ENCODE results near the gene RGMA. TPM values are rescaled to one million over a fixed set of nuclear protein-coding genes. Genes with fewer than 3 reads are reported as not detected.

RGMA gene
- polyA plus RNA-seq, 4 donors, result 1.1 to 15.2 (median 2.1) TPM; not detected in 1

DNA sequence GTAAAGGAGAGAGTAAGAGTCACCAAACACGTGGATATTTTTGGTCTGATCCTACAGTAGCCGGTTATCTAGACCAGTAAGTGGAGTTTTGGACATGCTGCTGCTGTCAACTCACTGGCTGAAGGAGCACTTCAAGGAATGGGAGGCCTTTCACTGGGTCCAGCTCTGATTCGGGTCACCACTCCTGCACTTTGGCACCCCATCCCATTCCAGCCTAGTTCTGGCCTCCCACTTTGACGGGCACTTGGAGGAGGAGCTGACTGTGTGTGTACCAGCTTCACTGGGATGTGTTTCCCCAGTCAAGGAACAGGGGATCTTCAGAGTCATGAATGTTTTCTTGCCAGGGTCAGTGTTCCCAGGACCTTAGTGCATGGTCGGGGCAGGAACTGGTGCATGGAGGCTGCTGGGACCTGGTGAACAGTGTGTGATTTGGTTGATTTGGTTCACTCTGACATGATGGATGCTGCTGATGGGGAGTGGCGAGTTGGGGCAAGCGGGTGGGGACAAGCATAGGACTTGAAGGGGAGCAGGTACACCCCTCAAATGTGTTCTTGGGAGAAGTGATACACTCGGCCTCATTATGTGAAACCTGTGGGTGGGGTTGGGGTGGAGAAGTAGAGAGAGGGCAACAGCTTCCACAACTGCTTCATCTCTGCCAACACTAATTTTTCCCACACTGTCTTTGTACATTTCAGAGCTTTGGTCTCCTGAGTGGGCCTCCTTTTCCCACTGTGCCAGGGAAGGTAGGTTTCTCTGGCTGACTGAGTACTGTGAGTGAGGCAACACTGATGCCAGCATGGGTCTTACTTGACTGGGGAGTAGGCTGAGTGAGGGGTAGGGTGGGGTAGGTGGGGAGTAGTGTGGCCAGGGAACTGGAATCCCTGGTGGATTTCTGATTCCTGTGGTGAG, 64.0 kb downstream of the RGMA start:
- Histone ChIP-seq H3K36me3 (ENCODE audit: control insufficient read depth in 3 of 3, insufficient read depth in 2 of 3, low read depth in 1 of 3, low read length in 3 of 3) (peaks cover 37 to 58% (median 37%) of the 10 kb centered on the region in 3 donors), H3K27ac (ENCODE audit: low read depth in 1 of 3, low read length in 2 of 3) (peak overlapping the region in 1 of 3 donors; percentile 27), H3K9me3 (ENCODE audit: control insufficient read depth in 2 of 2, insufficient read depth in 1 of 2, low read depth in 1 of 2, low read length in 1 of 2) (no peaks in the 10 kb centered on the region), H3K4me3 (ENCODE audit: low read depth in 1 of 3, low read length in 3 of 3) (no peak overlapping the region), H3K4me1 (ENCODE audit: control insufficient read depth in 3 of 3, insufficient read depth in 2 of 3, low read depth in 1 of 3, low read length in 2 of 3) (peaks cover 0 to 2% (median 0%) of the 10 kb centered on the region in 3 donors), H3K27me3 (ENCODE audit: control insufficient read depth in 3 of 3, insufficient read depth in 3 of 3, low read length in 3 of 3) (no peaks in the 10 kb centered on the region)
- FAIRE-seq (no peak), DNase-seq (no peak)
- 85 to 88% (median 88%) methylated on average over 8 of the region's 8 CpGs for WGBS, 3 donors

DNA sequence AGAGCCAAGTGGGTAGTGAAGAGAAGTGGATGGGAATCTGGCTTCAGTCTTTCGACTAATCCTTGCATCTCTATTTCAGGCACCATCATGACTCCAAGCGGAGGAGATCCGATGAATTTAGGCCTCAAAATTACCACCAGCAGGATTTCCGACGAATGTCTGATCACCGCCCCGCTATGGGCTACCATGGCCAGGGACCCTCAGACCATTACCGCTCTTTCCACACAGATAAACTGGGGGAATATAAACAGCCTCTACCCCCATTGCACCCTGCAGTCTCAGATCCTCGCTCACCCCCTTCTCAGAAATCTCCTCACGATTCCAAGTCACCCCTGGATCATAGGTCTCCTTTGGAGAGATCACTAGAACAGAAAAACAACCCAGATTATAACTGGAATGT, 64.7 kb downstream of the RGMA start:
- Histone ChIP-seq H3K27me3 (ENCODE audit: control insufficient read depth in 3 of 3, insufficient read depth in 3 of 3, low read length in 3 of 3) (no peaks in the 10 kb centered on the region), H3K4me3 (ENCODE audit: low read depth in 1 of 3, low read length in 3 of 3) (no peak overlapping the region), H3K36me3 (ENCODE audit: control insufficient read depth in 3 of 3, insufficient read depth in 2 of 3, low read depth in 1 of 3, low read length in 3 of 3) (peaks cover 39 to 64% (median 41%) of the 10 kb centered on the region in 3 donors), H3K4me1 (ENCODE audit: control insufficient read depth in 3 of 3, insufficient read depth in 2 of 3, low read depth in 1 of 3, low read length in 2 of 3) (no peaks in the 10 kb centered on the region), H3K9me3 (ENCODE audit: control insufficient read depth in 2 of 2, insufficient read depth in 1 of 2, low read depth in 1 of 2, low read length in 1 of 2) (no peaks in the 10 kb centered on the region), H3K27ac (ENCODE audit: low read depth in 1 of 3, low read length in 2 of 3) (no peak overlapping the region)
- WGBS, 3 donors, result 94 to 97% (median 97%) methylated on average over 10 of the region's 10 CpGs
- DNase-seq, result no peak
- no peak for FAIRE-seq

DNA sequence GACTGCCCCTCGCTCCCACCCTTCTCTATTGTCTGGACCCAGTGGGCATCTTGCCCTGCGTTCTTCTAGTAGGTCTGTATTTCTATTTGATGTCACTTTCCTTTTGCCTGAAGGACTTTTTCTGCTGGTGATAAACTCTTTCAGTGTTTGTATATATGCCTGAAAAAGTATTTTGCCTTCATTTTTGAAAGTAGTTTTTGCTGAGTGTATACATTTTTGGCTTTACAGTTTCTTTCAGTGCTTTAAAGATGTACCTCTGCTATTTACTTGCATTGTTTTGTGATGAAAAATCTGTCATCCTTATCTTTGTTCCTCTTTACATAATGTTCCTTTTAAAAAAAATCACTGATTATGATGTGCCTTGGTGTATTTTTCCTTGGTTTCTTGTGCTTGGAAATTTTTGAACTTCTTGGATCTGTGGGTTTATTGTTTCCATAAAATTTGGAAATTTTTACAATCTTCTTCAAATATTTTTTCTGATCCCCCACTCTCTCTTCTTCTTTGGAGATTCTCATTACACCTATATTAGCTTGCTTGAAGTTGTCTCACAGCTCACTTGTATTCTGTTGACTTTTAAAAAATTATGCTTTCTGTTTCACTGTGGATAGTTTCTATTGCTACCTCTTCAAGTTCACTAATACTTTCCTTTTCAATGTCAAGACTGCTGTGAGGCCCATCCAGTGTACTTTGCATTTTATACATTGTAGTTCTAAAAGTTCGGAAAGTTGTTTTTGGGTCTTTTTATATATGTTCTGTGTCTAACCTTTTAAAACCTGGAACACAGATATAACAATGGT, 67.8 kb downstream of the RGMA start:
- WGBS, 3 donors, result 92 to 98% (median 96%) methylated on average over 3 of the region's 3 CpGs
- FAIRE-seq, result no peak

DNA sequence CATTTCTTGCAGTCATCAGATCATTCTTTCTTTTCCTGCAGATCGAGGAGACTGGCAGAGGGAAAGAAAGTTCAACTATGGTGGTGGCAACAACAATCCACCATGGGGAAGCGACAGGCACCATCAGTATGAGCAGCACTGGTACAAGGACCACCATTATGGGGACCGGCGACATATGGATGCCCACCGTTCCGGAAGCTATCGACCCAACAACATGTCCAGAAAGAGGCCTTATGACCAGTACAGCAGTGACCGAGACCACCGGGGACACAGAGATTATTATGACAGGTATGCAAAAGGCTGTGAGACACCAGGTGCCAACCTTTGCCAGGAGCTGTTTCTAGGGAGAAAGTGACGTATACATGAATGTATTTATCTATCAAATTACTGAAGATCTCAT, 69.0 kb downstream of the RGMA start:
- H3K4me1 ChIP-seq (ENCODE audit: control insufficient read depth in 3 of 3, insufficient read depth in 2 of 3, low read depth in 1 of 3, low read length in 2 of 3), result no peaks in the 10 kb centered on the region
- DNase-seq (no peak), FAIRE-seq (no peak)
- H3K36me3 ChIP-seq (ENCODE audit: control insufficient read depth in 3 of 3, insufficient read depth in 2 of 3, low read depth in 1 of 3, low read length in 3 of 3), result peaks cover 42 to 47% (median 47%) of the 10 kb centered on the region in 3 donors
- H3K27ac ChIP-seq (ENCODE audit: low read depth in 1 of 3, low read length in 2 of 3), result no peak overlapping the region
- 96 to 99% (median 97%) methylated on average over 9 to 10 of the region's 10 CpGs for WGBS, 3 donors
- H3K9me3 ChIP-seq (ENCODE audit: control insufficient read depth in 2 of 2, insufficient read depth in 1 of 2, low read depth in 1 of 2, low read length in 1 of 2), result no peaks in the 10 kb centered on the region
- H3K27me3 ChIP-seq (ENCODE audit: control insufficient read depth in 3 of 3, insufficient read depth in 3 of 3, low read length in 3 of 3), result no peaks in the 10 kb centered on the region
- H3K4me3 ChIP-seq (ENCODE audit: low read depth in 1 of 3, low read length in 3 of 3), result no peak overlapping the region

More for the DNA sequence above, 67.8 kb downstream of the RGMA start:
- Histone ChIP-seq H3K4me1 (ENCODE audit: control insufficient read depth in 3 of 3, insufficient read depth in 2 of 3, low read depth in 1 of 3, low read length in 2 of 3) (no peaks in the 10 kb centered on the region), H3K4me3 (ENCODE audit: low read depth in 1 of 3, low read length in 3 of 3) (no peak overlapping the region), H3K9me3 (ENCODE audit: control insufficient read depth in 2 of 2, insufficient read depth in 1 of 2, low read depth in 1 of 2, low read length in 1 of 2) (no peaks in the 10 kb centered on the region), H3K36me3 (ENCODE audit: control insufficient read depth in 3 of 3, insufficient read depth in 2 of 3, low read depth in 1 of 3, low read length in 3 of 3) (peaks cover 41 to 53% (median 48%) of the 10 kb centered on the region in 3 donors), H3K27me3 (ENCODE audit: control insufficient read depth in 3 of 3, insufficient read depth in 3 of 3, low read length in 3 of 3) (no peaks in the 10 kb centered on the region), H3K27ac (ENCODE audit: low read depth in 1 of 3, low read length in 2 of 3) (no peak overlapping the region)
- no peak for DNase-seq

DNA sequence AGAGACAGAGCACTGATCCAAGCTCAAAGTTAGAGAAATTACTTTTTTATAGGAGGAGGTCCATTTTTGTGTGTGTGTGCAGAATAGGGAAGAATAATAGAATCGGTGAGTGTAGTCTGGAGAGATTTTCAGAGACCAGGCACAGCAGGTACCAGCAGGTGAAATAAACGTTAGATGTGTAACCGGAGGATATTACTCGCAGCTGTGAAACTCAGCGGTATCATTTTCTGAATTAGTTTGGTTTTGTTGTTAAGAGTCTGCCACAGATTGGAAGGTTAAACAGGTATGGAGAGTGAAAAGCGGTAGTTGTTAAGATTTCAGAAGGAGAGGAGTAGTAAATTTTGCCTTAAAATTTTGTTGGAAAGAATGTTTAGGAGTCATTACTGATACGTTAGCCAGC, 69.9 kb downstream of the RGMA start:
- FAIRE-seq (no peak), DNase-seq (no peak)
- WGBS, 3 donors, result 86 to 91% (median 88%) methylated on average over 7 of the region's 7 CpGs

DNA sequence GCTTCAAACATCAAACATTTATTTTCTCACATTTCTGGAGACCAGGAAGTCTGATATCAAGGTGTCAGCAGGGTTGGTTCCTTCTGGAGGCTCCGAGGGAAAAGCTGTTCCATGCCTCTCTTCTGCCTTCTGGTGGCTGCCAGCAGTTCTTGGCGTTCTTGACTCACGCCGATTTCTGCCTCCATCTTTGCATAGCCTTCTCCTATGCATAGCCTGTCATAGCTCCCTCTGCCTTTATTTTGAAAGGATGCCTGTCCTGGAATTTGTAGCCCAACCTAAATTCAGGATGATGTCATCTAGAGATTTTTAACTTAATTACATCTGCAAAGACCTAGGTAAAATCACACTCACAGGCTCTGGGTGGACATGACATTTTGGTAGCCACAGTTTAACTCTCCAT, 70.4 kb downstream of the RGMA start:
- no peak overlapping the region for H3K27ac ChIP-seq (ENCODE audit: low read depth in 1 of 3, low read length in 2 of 3)
- 81 to 86% (median 82%) methylated on average over 4 of the region's 4 CpGs for WGBS, 3 donors
- no peaks in the 10 kb centered on the region for H3K4me1 ChIP-seq (ENCODE audit: control insufficient read depth in 3 of 3, insufficient read depth in 2 of 3, low read depth in 1 of 3, low read length in 2 of 3)
- no peak overlapping the region for H3K4me3 ChIP-seq (ENCODE audit: low read depth in 1 of 3, low read length in 3 of 3)
- peaks cover 41 to 49% (median 48%) of the 10 kb centered on the region in 3 donors for H3K36me3 ChIP-seq (ENCODE audit: control insufficient read depth in 3 of 3, insufficient read depth in 2 of 3, low read depth in 1 of 3, low read length in 3 of 3)
- DNase-seq (no peak), FAIRE-seq (no peak)
- H3K27me3 ChIP-seq (ENCODE audit: control insufficient read depth in 3 of 3, insufficient read depth in 3 of 3, low read length in 3 of 3), result no peaks in the 10 kb centered on the region
- H3K9me3 ChIP-seq (ENCODE audit: control insufficient read depth in 2 of 2, insufficient read depth in 1 of 2, low read depth in 1 of 2, low read length in 1 of 2), result no peaks in the 10 kb centered on the region

More for the DNA sequence above, 69.9 kb downstream of the RGMA start:
- H3K4me3 ChIP-seq (ENCODE audit: low read depth in 1 of 3, low read length in 3 of 3), result no peak overlapping the region
- H3K9me3 ChIP-seq (ENCODE audit: control insufficient read depth in 2 of 2, insufficient read depth in 1 of 2, low read depth in 1 of 2, low read length in 1 of 2), result no peaks in the 10 kb centered on the region
- peaks cover 39 to 47% (median 47%) of the 10 kb centered on the region in 3 donors for H3K36me3 ChIP-seq (ENCODE audit: control insufficient read depth in 3 of 3, insufficient read depth in 2 of 3, low read depth in 1 of 3, low read length in 3 of 3)
- H3K27ac ChIP-seq (ENCODE audit: low read depth in 1 of 3, low read length in 2 of 3), result no peak overlapping the region
- no peaks in the 10 kb centered on the region for H3K27me3 ChIP-seq (ENCODE audit: control insufficient read depth in 3 of 3, insufficient read depth in 3 of 3, low read length in 3 of 3)
- H3K4me1 ChIP-seq (ENCODE audit: control insufficient read depth in 3 of 3, insufficient read depth in 2 of 3, low read depth in 1 of 3, low read length in 2 of 3), result no peaks in the 10 kb centered on the region

DNA sequence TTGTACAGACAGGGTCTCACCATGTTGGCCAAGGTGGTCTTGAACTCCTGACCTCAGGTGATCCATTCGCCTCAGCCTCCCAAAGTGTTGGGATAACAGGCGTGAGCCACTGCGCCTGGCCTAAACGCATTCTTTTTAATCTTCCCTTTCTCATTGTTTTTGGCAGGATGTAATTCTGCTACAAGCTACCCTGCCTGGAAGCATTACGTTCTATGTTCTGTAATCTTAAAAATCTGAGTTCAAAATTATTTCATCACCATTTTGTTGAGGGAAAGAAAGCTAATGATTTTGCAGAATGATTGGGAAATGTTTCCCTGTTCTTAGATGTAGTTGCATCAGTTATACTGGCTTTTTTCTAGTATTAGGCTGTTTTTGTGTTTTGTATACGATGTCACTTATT, 71.5 kb downstream of the RGMA start:
- Histone ChIP-seq H3K36me3 (ENCODE audit: control insufficient read depth in 3 of 3, insufficient read depth in 2 of 3, low read depth in 1 of 3, low read length in 3 of 3) (peaks cover 47 to 55% (median 49%) of the 10 kb centered on the region in 3 donors), H3K4me1 (ENCODE audit: control insufficient read depth in 3 of 3, insufficient read depth in 2 of 3, low read depth in 1 of 3, low read length in 2 of 3) (no peaks in the 10 kb centered on the region), H3K27ac (ENCODE audit: low read depth in 1 of 3, low read length in 2 of 3) (no peak overlapping the region), H3K4me3 (ENCODE audit: low read depth in 1 of 3, low read length in 3 of 3) (no peak overlapping the region), H3K9me3 (ENCODE audit: control insufficient read depth in 2 of 2, insufficient read depth in 1 of 2, low read depth in 1 of 2, low read length in 1 of 2) (no peaks in the 10 kb centered on the region), H3K27me3 (ENCODE audit: control insufficient read depth in 3 of 3, insufficient read depth in 3 of 3, low read length in 3 of 3) (no peaks in the 10 kb centered on the region)
- DNase-seq (no peak), FAIRE-seq (no peak)
- WGBS, 3 donors, result 88 to 98% (median 95%) methylated on average over 6 of the region's 6 CpGs

DNA sequence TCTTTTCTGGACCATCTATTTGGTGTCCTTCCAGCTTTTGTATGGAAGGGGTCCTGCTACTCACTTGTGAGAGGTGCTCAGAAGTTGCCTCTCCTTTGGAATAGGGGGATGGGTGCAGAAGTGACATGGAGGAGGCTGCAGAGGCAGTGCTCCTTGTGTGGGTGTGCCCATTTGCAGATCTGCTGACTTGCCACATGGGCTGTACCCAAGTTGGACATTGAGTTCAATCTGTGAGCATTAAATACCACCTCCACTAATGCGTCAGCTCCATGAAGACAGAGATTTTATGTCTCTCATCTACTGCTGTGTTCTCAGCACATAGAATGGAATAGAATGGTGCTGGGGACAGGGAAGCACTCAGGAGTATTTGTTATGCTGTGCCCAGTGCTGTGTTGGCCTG, 76.2 kb downstream of the RGMA start:
- H3K9me3 ChIP-seq (ENCODE audit: control insufficient read depth in 2 of 2, insufficient read depth in 1 of 2, low read depth in 1 of 2, low read length in 1 of 2), result no peaks in the 10 kb centered on the region
- WGBS, 3 donors, result 86 to 100% (median 92%) methylated on average over 1 of the region's 1 CpG
- no peaks in the 10 kb centered on the region for H3K27me3 ChIP-seq (ENCODE audit: control insufficient read depth in 3 of 3, insufficient read depth in 3 of 3, low read length in 3 of 3)
- H3K27ac ChIP-seq (ENCODE audit: low read depth in 1 of 3, low read length in 2 of 3), result no peak overlapping the region
- no peak for DNase-seq
- H3K36me3 ChIP-seq (ENCODE audit: control insufficient read depth in 3 of 3, insufficient read depth in 2 of 3, low read depth in 1 of 3, low read length in 3 of 3), result peaks cover 45 to 56% (median 46%) of the 10 kb centered on the region in 3 donors
- H3K4me1 ChIP-seq (ENCODE audit: control insufficient read depth in 3 of 3, insufficient read depth in 2 of 3, low read depth in 1 of 3, low read length in 2 of 3), result no peaks in the 10 kb centered on the region
- no peak for FAIRE-seq
- no peak overlapping the region for H3K4me3 ChIP-seq (ENCODE audit: low read depth in 1 of 3, low read length in 3 of 3)
